A172 (cell line): ENCODE measurements around the gene SOX5. TPM values are rescaled to one million over a fixed set of nuclear protein-coding genes. Genes with fewer than 3 reads are reported as not detected.
"Not testable (repeated sequence)": the region's sequence is repeated elsewhere in the genome, so short reads cannot be mapped to it uniquely, and the experiment has no call there.

Experiments used
- DNase-seq: peaks from one replicate; pipeline ENCODE4 v3.0.0-alpha.2; 2015; ENCODE audit warnings: low spot score
- total RNA-seq: library from RNA; depleted of rRNA; stranded (reverse); fragments of >200 nt; shearing (Covaris generic); gene quantifications from 2 replicates; pipeline ENCODE4 v1.2.3, GENCODE V29; 2014

SOX5 gene
- total RNA-seq, 1 experiment from 2014 or later, result not detected

DNA sequence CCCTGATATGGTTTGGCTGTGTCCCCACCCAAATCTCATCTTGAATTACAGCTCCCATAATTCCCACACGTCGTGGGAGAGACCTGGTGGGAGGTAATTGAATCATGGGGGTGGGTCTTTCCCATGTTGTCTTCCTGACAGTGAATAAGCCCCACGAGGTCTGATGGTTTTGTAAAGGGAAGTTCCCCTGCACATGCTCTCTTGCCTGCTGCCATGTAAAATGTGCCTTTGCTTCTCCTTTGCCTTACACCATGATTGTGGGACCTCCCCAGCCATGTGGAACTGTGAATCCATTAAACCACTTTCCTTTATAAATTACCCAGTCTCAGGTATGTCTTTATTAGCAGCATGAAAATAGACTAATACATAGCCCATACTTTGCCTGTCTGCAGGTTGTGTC is 458.4 kb downstream of the SOX5 start:
- not testable (repeated sequence) for DNase-seq

DNA sequence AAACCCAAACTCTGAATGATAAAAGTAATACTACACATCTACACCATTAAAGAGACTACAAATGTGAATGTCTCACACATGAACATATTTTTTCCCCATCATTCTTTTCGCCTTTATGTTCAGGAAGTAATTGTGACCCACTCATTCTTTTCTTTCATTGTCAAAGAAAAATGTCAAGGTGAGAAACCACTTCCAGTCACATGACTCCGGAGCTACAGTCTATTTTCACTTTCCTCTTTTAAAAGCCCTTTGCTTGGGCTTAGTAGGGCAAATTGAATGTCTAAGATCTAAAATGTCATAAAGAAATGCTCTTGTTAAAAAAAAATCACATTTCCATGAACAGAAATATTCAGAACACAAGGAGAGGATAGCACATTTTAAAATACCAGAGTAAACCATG is 461.3 kb downstream of the SOX5 start:
- no peak for DNase-seq

DNA sequence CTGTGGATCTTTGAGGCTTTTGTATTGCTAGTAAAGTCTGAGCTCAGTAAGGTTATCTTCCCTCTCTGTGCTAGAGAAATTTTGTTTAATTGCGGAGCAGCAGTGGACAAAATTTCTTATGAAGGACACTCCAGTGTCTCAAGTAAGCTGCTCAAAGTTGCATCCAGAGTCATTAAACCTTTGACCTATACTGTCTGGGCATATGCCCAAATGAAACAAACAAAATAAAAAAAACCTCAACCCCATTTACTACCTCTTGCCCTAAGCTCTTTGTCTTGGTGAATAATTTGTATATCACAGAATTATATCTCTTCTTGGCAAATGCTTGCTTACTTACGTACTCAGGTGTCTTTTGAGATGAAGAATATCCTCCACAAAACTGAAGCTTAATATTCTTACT is 465.2 kb downstream of the SOX5 start:
- DNase-seq, result no peak

DNA sequence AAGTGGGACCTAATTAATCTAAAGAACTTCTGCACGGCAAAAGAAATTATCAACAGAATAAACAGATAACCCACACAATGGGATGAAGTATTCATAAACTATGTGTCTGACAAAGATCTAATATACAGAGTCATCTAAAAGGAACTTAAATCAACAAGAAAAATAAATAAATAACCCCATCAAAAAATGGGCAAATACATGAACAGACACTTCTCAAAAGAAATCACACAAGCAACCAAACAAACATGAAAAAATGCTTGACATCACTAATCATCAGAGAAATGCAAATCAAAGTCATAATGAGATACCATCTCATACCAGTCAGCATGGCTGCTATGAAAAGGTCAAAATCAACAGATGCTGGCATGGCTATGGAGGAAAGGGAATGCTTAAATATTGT is 466.9 kb downstream of the SOX5 start:
- DNase-seq, result no peak
